Subcutaneous abdominal adipose tissue (tissue), 5 donors: ENCODE measurements around the gene SRGAP1.
A peak's percentile ranks its signal among the peaks of the same experiment; 100 is the strongest.

Source experiments
- H3K27ac ChIP-seq: one replicate; pipeline ENCODE4 v1.7.0; 2013; ENCODE audit warnings: low read depth, mild to moderate bottlenecking, inconsistent platforms, low read length, moderate library complexity
- H3K27me3 ChIP-seq, 5 donors: one replicate each; pipeline ENCODE4 v1.7.0; 2013; ENCODE audit warnings: low read length in 5 of 5, inconsistent platforms in 1 of 5; ENCODE audit not compliant: control insufficient read depth in 5 of 5, insufficient read depth in 4 of 5
- H3K36me3 ChIP-seq, 5 donors: one replicate each; pipeline ENCODE4 v1.7.0; 2013; ENCODE audit warnings: low read length in 5 of 5; ENCODE audit not compliant: control insufficient read depth in 5 of 5, insufficient read depth in 5 of 5
- H3K4me1 ChIP-seq, 5 donors: one replicate each; pipeline ENCODE4 v1.7.0; 2013; ENCODE audit warnings: low read length in 5 of 5, mild to moderate bottlenecking in 3 of 5, moderate library complexity in 1 of 5; ENCODE audit not compliant: control insufficient read depth in 5 of 5, insufficient read depth in 5 of 5
- H3K4me3 ChIP-seq, 5 donors: one replicate each; pipeline ENCODE4 v1.7.0; 2013; ENCODE audit warnings: low read length in 5 of 5, low read depth in 1 of 5
- H3K9ac ChIP-seq, 5 donors: one replicate each; pipeline ENCODE4 v1.7.0; 2013; ENCODE audit warnings: low read length in 5 of 5, mild to moderate bottlenecking in 4 of 5, moderate library complexity in 3 of 5
- H3K9me3 ChIP-seq, 5 donors: one replicate each; pipeline ENCODE4 v1.7.0; 2013; ENCODE audit warnings: low read length in 5 of 5; ENCODE audit not compliant: control insufficient read depth in 5 of 5
- donor health status: healthy.
- donor health status: healthy.
- donor health status: healthy.
- donor health status: healthy.
- donor health status: healthy.

Gene SRGAP1

GRCh38 chr12:63844391-63845341 lies at the start of gene SRGAP1:
TSS of gene SRGAP1 (plus strand) at chr12:63844700. CDS start at chr12:63844817, 117 bp downstream.
- Histone ChIP-seq H3K27ac (peak within 1 kb of the TSS; percentile 94), H3K36me3 (no peaks in the 10 kb centered on the region), H3K9ac (peak within 1 kb of the TSS; percentile 73 to 98 (median 94)), H3K27me3 (no peaks in the 10 kb centered on the region), H3K4me1 (peaks cover 3 to 33% (median 28%) of the 10 kb centered on the region in 5 donors), H3K4me3 (peak within 1 kb of the TSS; percentile 70 to 99 (median 96)), H3K9me3 (no peaks in the 10 kb centered on the region)

GRCh38 chr12:63795032-63795687 lies 49.3 kb upstream of the SRGAP1 start:
- H3K27me3 ChIP-seq, result no peaks in the 10 kb centered on the region
- H3K9ac ChIP-seq, result no peak overlapping the region
- no peaks in the 10 kb centered on the region for H3K4me1 ChIP-seq
- H3K9me3 ChIP-seq, result no peaks in the 10 kb centered on the region
- no peak overlapping the region for H3K4me3 ChIP-seq
- H3K36me3 ChIP-seq, result peaks cover 7 to 17% (median 11%) of the 10 kb centered on the region in 5 donors
- H3K27ac ChIP-seq, result no peak overlapping the region

GRCh38 chr12:63795944-63796343 lies 48.6 kb upstream of the SRGAP1 start:
- Histone ChIP-seq H3K4me1 (no peaks in the 10 kb centered on the region), H3K36me3 (peaks cover 2 to 10% (median 3%) of the 10 kb centered on the region in 5 donors), H3K9me3 (no peaks in the 10 kb centered on the region), H3K27me3 (no peaks in the 10 kb centered on the region), H3K4me3 (no peak overlapping the region), H3K9ac (no peak overlapping the region), H3K27ac (no peak overlapping the region)

- Histone ChIP-seq H3K9me3 (no peaks in the 10 kb centered on the region), H3K9ac (no peak overlapping the region), H3K27ac (no peak overlapping the region), H3K4me1 (peaks cover 0 to 4% (median 0%) of the 10 kb centered on the region in 5 donors), H3K27me3 (no peaks in the 10 kb centered on the region), H3K36me3 (peaks cover 11 to 20% (median 14%) of the 10 kb centered on the region in 5 donors), H3K4me3 (no peak overlapping the region)
Measured at GRCh38 chr12:63802012-63802608, 42.4 kb upstream of the SRGAP1 start.

DNA sequence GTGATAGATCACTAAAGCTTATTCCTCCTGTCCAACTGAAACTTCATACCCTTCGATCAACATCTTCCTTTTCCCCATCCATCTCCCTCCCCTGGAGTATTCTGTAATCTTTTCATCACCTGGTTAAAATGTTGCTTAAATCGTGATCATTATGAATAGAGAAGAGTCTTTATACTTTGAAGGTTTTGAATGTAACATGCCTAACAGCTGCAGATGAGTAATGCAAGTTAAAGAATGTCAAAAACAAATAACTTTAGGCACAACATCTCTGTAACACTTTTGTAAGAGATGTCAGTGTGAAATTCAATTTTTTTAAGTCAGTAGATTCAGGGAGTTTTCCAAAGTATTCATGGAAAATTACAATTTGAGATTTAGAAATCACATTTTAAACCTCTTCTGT lies 39.8 kb upstream of the SRGAP1 start:
- Histone ChIP-seq H3K27ac (no peak overlapping the region), H3K9me3 (no peaks in the 10 kb centered on the region), H3K4me3 (no peak overlapping the region), H3K4me1 (peaks cover 0 to 4% (median 0%) of the 10 kb centered on the region in 5 donors), H3K36me3 (peaks cover 14 to 33% (median 24%) of the 10 kb centered on the region in 5 donors), H3K27me3 (no peaks in the 10 kb centered on the region), H3K9ac (no peak overlapping the region)

DNA sequence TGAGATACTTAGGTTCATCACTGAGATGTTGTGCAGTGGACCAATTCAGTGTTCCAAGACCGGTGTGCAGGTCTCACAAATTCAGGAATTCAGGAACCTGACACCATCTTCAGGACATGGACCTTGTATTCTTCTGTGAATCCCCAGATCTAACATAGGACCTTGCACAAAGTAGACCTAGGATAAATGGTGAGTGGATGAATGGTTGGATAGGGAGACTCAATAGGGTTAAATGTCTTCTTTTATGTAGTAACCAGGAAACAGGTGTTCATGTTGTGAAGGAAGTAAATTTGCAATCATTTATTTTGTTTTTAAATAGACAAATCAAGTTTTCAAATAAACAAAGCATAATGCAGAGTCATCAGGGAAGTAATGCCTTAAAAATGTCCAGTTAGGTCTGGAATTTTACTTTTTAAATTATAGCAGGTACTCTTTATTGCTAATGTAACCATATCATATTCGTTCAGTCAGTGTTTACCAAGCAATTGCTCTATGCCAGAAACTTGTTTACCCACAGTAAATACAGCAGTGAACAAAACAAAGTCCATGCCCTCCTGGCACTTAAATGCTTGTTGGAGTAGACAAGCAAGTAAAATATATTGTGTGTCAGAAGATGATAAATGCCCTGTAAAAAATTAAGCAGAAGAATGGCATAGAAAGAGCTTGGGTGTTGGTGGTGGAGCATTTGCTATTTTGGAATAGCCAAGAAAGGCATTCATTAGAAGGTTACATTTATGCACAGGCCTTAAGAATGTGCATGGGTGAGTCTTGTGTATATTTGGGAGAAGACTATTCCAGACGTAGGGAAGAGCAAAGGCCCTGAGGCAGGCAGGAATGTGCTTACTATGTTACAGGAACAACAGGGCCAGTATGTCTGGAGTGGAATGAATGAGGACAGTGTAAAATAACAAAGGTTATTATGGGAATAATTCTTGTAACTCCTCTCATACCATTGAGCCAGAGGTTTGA lies 38.5 kb upstream of the SRGAP1 start:
- Histone ChIP-seq H3K27ac (no peak overlapping the region), H3K9ac (no peak overlapping the region), H3K4me3 (no peak overlapping the region), H3K9me3 (no peaks in the 10 kb centered on the region), H3K4me1 (peaks cover 0 to 4% (median 0%) of the 10 kb centered on the region in 5 donors), H3K36me3 (peaks cover 14 to 33% (median 24%) of the 10 kb centered on the region in 5 donors), H3K27me3 (no peaks in the 10 kb centered on the region)

DNA sequence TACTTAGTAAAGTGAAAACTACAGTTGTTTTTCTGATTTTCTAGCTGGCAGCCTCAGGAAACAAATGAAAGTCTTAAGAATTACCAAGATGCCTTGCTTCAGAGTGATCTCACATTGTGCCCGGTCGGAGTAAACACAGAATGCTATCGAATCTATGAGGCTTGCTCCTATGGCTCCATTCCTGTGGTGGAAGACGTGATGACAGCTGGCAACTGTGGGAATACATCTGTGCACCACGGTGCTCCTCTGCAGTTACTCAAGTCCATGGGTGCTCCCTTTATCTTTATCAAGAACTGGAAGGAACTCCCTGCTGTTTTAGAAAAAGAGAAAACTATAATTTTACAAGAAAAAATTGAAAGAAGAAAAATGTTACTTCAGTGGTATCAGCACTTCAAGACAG lies 35.9 kb upstream of the SRGAP1 start:
- H3K27ac ChIP-seq, result no peak overlapping the region
- H3K9me3 ChIP-seq, result no peaks in the 10 kb centered on the region
- H3K27me3 ChIP-seq, result no peaks in the 10 kb centered on the region
- no peak overlapping the region for H3K4me3 ChIP-seq
- H3K36me3 ChIP-seq, result peaks cover 14 to 33% (median 24%) of the 10 kb centered on the region in 5 donors
- H3K4me1 ChIP-seq, result peaks cover 0 to 4% (median 0%) of the 10 kb centered on the region in 5 donors
- H3K9ac ChIP-seq, result no peak overlapping the region

GRCh38 chr12:63809566-63809965 lies 34.9 kb upstream of the SRGAP1 start:
- H3K9ac ChIP-seq, result no peak overlapping the region
- no peaks in the 10 kb centered on the region for H3K9me3 ChIP-seq
- H3K27ac ChIP-seq, result no peak overlapping the region
- no peaks in the 10 kb centered on the region for H3K27me3 ChIP-seq
- H3K4me3 ChIP-seq, result no peak overlapping the region
- H3K4me1 ChIP-seq, result peaks cover 0 to 4% (median 0%) of the 10 kb centered on the region in 5 donors
- H3K36me3 ChIP-seq, result peaks cover 14 to 33% (median 24%) of the 10 kb centered on the region in 5 donors

DNA sequence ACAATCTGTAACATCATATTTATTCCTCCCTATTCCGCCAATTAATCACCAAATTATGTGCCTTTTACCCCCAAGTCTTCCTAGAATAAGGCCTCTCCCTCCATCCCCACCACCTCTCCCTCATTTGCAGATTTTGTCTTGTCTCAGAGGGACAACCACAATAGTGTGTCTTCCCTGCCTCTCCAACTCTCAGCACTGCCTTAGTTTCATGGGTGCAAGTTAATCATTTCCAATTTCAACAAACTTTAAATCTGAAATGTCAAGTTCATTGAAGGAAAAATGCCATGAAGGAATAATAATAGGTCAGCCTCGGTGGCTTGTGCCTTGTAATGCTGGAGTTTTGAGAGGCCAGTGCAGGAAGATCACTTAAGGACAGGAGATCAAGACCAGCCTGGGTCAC lies 33.2 kb upstream of the SRGAP1 start:
- H3K9me3 ChIP-seq, result no peaks in the 10 kb centered on the region
- H3K36me3 ChIP-seq, result peaks cover 9 to 21% (median 15%) of the 10 kb centered on the region in 5 donors
- no peak overlapping the region for H3K27ac ChIP-seq
- H3K4me1 ChIP-seq, result no peaks in the 10 kb centered on the region
- H3K27me3 ChIP-seq, result no peaks in the 10 kb centered on the region
- H3K9ac ChIP-seq, result no peak overlapping the region
- no peak overlapping the region for H3K4me3 ChIP-seq
